Progenitor cell of endocrine pancreas (in vitro differentiated cells): ENCODE data around the gene B3GNT5. TPM values are rescaled to one million over a fixed set of nuclear protein-coding genes. Genes with fewer than 3 reads are reported as not detected.

ENCODE experiments used
- DNase-seq: peaks from one replicate; pipeline ENCODE4 v3.0.0; 2021; ENCODE audit warnings: low spot score; ENCODE audit not compliant: unreplicated experiment
- H3K27ac Mint-ChIP-seq: 2 replicates; pipeline ENCODE4 v1.8.0; 2021; ENCODE audit warnings: mild to moderate bottlenecking, moderate library complexity, mixed read lengths
- H3K27me3 Mint-ChIP-seq: 2 replicates; pipeline ENCODE4 v1.8.0; 2021; ENCODE audit warnings: mixed read lengths
- H3K36me3 Mint-ChIP-seq: 2 replicates; pipeline ENCODE4 v1.8.0; 2022; ENCODE audit warnings: mixed read lengths; ENCODE audit not compliant: insufficient read depth
- H3K4me1 Mint-ChIP-seq: 2 replicates; pipeline ENCODE4 v1.8.0; 2021; ENCODE audit warnings: low read depth, mixed read lengths
- H3K4me3 Mint-ChIP-seq: 2 replicates; pipeline ENCODE4 v1.8.0; 2021; ENCODE audit warnings: low read depth, mild to moderate bottlenecking, moderate library complexity, mixed read lengths
- H3K9me3 Mint-ChIP-seq: 2 replicates; pipeline ENCODE4 v1.8.0; 2021; ENCODE audit warnings: low read depth, mixed read lengths
- CTCF ChIP-seq: fragments of 200-600 bp; sonication (generic); IDR thresholded peaks from one replicate; pipeline ENCODE4 v1.5.0; 2021; ENCODE audit warnings: antibody characterized with exemption, mild to moderate bottlenecking; ENCODE audit not compliant: unreplicated experiment
- total RNA-seq: library from RNA; stranded (reverse); gene quantifications from 2 replicates; pipeline ENCODE4 v1.2.1, GENCODE V29; 2021

Gene B3GNT5
- total RNA-seq, 1 donor from 2014 or later = 26.7 TPM

- H3K36me3 Mint-ChIP-seq = peaks cover 7% of the 10 kb centered on the region
- H3K9me3 Mint-ChIP-seq = no peaks in the 10 kb centered on the region
- no peak for TF ChIP-seq CTCF
- no peak overlapping the region for H3K4me3 Mint-ChIP-seq
- H3K27ac Mint-ChIP-seq = no peak overlapping the region
- H3K27me3 Mint-ChIP-seq = no peaks in the 10 kb centered on the region
- DNase-seq = no peak
- H3K4me1 Mint-ChIP-seq = peaks cover 20% of the 10 kb centered on the region
These were observed 8.2 kb downstream of the B3GNT5 start for GRCh38 chr3:183261151-183261724.

- no peaks in the 10 kb centered on the region for H3K9me3 Mint-ChIP-seq
- H3K4me1 Mint-ChIP-seq = peaks cover 23% of the 10 kb centered on the region
- H3K4me3 Mint-ChIP-seq = no peak overlapping the region
- no peaks in the 10 kb centered on the region for H3K27me3 Mint-ChIP-seq
- no peak for DNase-seq
- no peak overlapping the region for H3K27ac Mint-ChIP-seq
- H3K36me3 Mint-ChIP-seq = peaks cover 6% of the 10 kb centered on the region
- no peak for TF ChIP-seq CTCF
These were observed 9.9 kb downstream of the B3GNT5 start for GRCh38 chr3:183262875-183263378.

GRCh38 chr3:183264268-183264667 is 11.2 kb downstream of the B3GNT5 start:
- Mint-ChIP-seq H3K27me3 (no peaks in the 10 kb centered on the region), H3K9me3 (no peaks in the 10 kb centered on the region), H3K36me3 (peaks cover 4% of the 10 kb centered on the region), H3K4me1 (peaks cover 24% of the 10 kb centered on the region), H3K4me3 (no peak overlapping the region), H3K27ac (no peak overlapping the region)
- no peak for DNase-seq
- no peak for TF ChIP-seq CTCF

GRCh38 chr3:183265157-183265642 is 12.1 kb downstream of the B3GNT5 start:
- H3K4me1 Mint-ChIP-seq = peaks cover 22% of the 10 kb centered on the region

GRCh38 chr3:183265834-183266417 is 12.9 kb downstream of the B3GNT5 start:
- Mint-ChIP-seq H3K9me3 (no peaks in the 10 kb centered on the region), H3K4me1 (peaks cover 22% of the 10 kb centered on the region), H3K27me3 (no peaks in the 10 kb centered on the region), H3K36me3 (peaks cover 12% of the 10 kb centered on the region), H3K27ac (no peak overlapping the region), H3K4me3 (no peak overlapping the region)
- TF ChIP-seq CTCF = no peak
- DNase-seq = no peak

More at GRCh38 chr3:183265157-183265642, 12.1 kb downstream of the B3GNT5 start:
- H3K27me3 Mint-ChIP-seq = no peaks in the 10 kb centered on the region
- no peak overlapping the region for H3K27ac Mint-ChIP-seq
- peaks cover 9% of the 10 kb centered on the region for H3K36me3 Mint-ChIP-seq
- no peak overlapping the region for H3K4me3 Mint-ChIP-seq
- no peak for DNase-seq
- TF ChIP-seq CTCF = no peak
- no peaks in the 10 kb centered on the region for H3K9me3 Mint-ChIP-seq
